Caco-2 (cell line): ENCODE measurements around the gene REEP6. TPM values are rescaled to one million over a fixed set of nuclear protein-coding genes. Genes with fewer than 3 reads are reported as not detected.
"Not testable (repeated sequence)": the region's sequence is repeated elsewhere in the genome, so short reads cannot be mapped to it uniquely, and the experiment has no call there.

ENCODE experiments used
- BruUV-seq: library from RNA; stranded (reverse); fragments of 400-500 nt; replicated peaks from 2 replicates; lab custom pipeline; 2021; lab: Mats Ljungman, UMichigan
- CTCF ChIA-PET: fragments of 300-600 bp; sonication (Branson Sonifier 250); formaldehyde crosslinking; loops from one replicate; lab custom pipeline; 2022; ENCODE audit warnings: antibody characterized with exemption; lab: Charles Lee
- POLR2A ChIA-PET: fragments of 300-600 bp; sonication (Branson Sonifier 250); formaldehyde crosslinking; loops from one replicate; lab custom pipeline; 2022; ENCODE audit warnings: antibody characterized with exemption; lab: Charles Lee
- DNase-seq, 2 experiments: peaks; one replicate each; pipeline versions ENCODE4 v3.0.0 to v3.0.0-alpha.2; 2020 to 2022
- H3K27me3 ChIP-seq: replicated peaks from 2 replicates; pipeline ENCODE4 v1.6.0; 2011; ENCODE audit warnings: low read length; ENCODE audit not compliant: control insufficient read depth, insufficient read depth
- H3K36me3 ChIP-seq: 2 replicates; pipeline ENCODE4 v1.5.1; 2011; ENCODE audit warnings: low read length; ENCODE audit not compliant: control insufficient read depth, insufficient read depth
- H3K4me1 ChIP-seq: fragments of 250-450 bp; sonication (Bioruptor Pico); 2 replicates; pipeline ENCODE4 v1.5.1; 2020; ENCODE audit warnings: mild to moderate bottlenecking
- H3K4me3 ChIP-seq: 2 replicates; pipeline ENCODE4 v1.5.1; 2011; ENCODE audit warnings: low read depth, mild to moderate bottlenecking, control low read depth, low read length
- H3K9me3 ChIP-seq: fragments of 250-450 bp; sonication (Bioruptor Pico); 2 replicates; pipeline ENCODE4 v1.5.1; 2020; ENCODE audit warnings: mild to moderate bottlenecking, moderate library complexity
- H3K27ac Mint-ChIP-seq: one replicate; pipeline ENCODE4 v1.8.0; 2022; ENCODE audit warnings: mixed read lengths; ENCODE audit not compliant: unreplicated experiment
- H3K27me3 Mint-ChIP-seq: one replicate; pipeline ENCODE4 v1.8.0; 2022; ENCODE audit warnings: mixed read lengths; ENCODE audit not compliant: insufficient read depth, unreplicated experiment
- H3K36me3 Mint-ChIP-seq: one replicate; pipeline ENCODE4 v1.8.0; 2022; ENCODE audit warnings: mild to moderate bottlenecking, mixed read lengths; ENCODE audit not compliant: insufficient read depth, unreplicated experiment
- H3K4me1 Mint-ChIP-seq: one replicate; pipeline ENCODE4 v1.8.0; 2022; ENCODE audit warnings: low read depth, mixed read lengths; ENCODE audit not compliant: unreplicated experiment
- H3K4me3 Mint-ChIP-seq: one replicate; pipeline ENCODE4 v1.8.0; 2022; ENCODE audit warnings: mild to moderate bottlenecking, moderate library complexity, mixed read lengths; ENCODE audit not compliant: unreplicated experiment
- H3K9me3 Mint-ChIP-seq: one replicate; pipeline ENCODE4 v1.8.0; 2022; ENCODE audit warnings: mixed read lengths; ENCODE audit not compliant: unreplicated experiment
- intact Hi-C: fragments of 100-400 bp; cut with micrococcal nuclease; formaldehyde crosslinking; loops from one replicate; pipeline ENCODE4 v1.10.0; 2022; ENCODE audit not compliant: unreplicated experiment
- total RNA-seq: library from RNA; stranded (reverse); gene quantifications from 2 replicates; pipeline ENCODE4 v1.2.3, GENCODE V29; 2022
- TF ChIP-seq, protein P1 (sequence below), 2 experiments: fragments of 200-600 bp in 1 of 2; IDR thresholded peaks; 1 replicate in 1 of 2; 2 replicates in 1 of 2; pipeline versions ENCODE4 v1.5.1 to v1.8.0; 2011 to 2022; ENCODE audit warnings: antibody characterized with exemption in 1 of 2, control low read depth in 1 of 2, inconsistent platforms in 1 of 2, low read depth in 1 of 2, low read length in 1 of 2, mild to moderate bottlenecking in 1 of 2, moderate library complexity in 1 of 2; ENCODE audit not compliant: insufficient read depth in 1 of 2, severe bottlenecking in 1 of 2, unreplicated experiment in 1 of 2

Gene REEP6
- total RNA-seq, 1 experiment from 2014 or later: 50.2 TPM

DNA sequence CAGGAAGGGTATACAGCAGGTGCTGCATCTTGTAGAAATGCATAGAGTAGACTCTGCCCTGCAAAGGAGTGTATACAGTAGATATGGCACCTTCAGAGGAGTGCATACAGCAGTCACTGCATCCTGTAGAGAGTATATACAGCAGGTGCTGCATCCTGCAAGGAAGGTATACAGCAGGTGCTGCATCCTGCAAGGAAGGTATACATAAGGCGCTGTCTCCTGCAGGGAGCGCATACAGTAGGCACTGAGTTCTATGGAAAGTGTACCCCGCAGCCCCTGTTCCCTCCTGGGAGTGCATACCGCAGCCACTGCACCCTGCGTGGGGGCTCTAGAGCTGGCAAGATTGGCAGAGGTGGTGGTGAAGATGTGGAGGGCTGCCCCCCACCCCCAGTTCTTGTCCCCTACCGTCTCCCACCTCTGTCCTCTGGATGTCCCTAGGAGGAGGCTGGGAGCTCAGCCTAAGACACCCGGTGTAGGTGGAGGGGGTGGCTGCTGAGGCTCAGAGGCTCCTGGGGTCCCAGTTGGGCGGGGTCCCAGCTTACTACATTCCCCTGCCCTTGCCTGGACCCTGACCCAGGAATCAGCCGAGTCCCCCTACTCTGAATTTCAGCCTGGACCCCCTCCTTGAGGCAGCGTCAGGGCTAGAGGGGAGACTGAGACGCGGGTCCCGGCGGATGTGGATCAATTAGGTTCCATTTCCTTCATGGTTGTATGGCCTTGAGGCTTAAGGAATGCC, 24.2 kb downstream of the REEP6 start:
- H3K36me3 Mint-ChIP-seq: peaks cover under 1% of the 10 kb centered on the region
- H3K4me3 Mint-ChIP-seq: no peak overlapping the region
- Histone ChIP-seq H3K4me1 (peaks cover 17% of the 10 kb centered on the region), H3K4me3 (no peak overlapping the region), H3K36me3 (peaks cover 1% of the 10 kb centered on the region; the same call in 1 of the 2 replicates), H3K9me3 (no peaks in the 10 kb centered on the region), H3K27me3 (no peaks in the 10 kb centered on the region)
- intact Hi-C loops: no loop called here
- TF ChIP-seq, protein P1, sequence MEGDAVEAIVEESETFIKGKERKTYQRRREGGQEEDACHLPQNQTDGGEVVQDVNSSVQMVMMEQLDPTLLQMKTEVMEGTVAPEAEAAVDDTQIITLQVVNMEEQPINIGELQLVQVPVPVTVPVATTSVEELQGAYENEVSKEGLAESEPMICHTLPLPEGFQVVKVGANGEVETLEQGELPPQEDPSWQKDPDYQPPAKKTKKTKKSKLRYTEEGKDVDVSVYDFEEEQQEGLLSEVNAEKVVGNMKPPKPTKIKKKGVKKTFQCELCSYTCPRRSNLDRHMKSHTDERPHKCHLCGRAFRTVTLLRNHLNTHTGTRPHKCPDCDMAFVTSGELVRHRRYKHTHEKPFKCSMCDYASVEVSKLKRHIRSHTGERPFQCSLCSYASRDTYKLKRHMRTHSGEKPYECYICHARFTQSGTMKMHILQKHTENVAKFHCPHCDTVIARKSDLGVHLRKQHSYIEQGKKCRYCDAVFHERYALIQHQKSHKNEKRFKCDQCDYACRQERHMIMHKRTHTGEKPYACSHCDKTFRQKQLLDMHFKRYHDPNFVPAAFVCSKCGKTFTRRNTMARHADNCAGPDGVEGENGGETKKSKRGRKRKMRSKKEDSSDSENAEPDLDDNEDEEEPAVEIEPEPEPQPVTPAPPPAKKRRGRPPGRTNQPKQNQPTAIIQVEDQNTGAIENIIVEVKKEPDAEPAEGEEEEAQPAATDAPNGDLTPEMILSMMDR (IDR thresholded peaks at IDR 0.05; ENCODE audit: insufficient read depth in 1 of 2, low read depth in 1 of 2, low read length in 1 of 2, severe bottlenecking in 1 of 2, unreplicated experiment in 1 of 2): no peak
- H3K27me3 Mint-ChIP-seq: no peaks in the 10 kb centered on the region
- DNase-seq: peak in 1 of 2 experiments; percentile 28
- H3K9me3 Mint-ChIP-seq: no peaks in the 10 kb centered on the region
- H3K27ac Mint-ChIP-seq: no peak overlapping the region
- peaks cover 6% of the 10 kb centered on the region for H3K4me1 Mint-ChIP-seq
- BruUV-seq: no TSS peak
- CTCF ChIA-PET: interaction anchor here (0.7 to 1.2 kb wide), 2 partner anchors 24 to 31 kb away, joined by 4 read pairs; partner anchors contain the start of gene REEP6
- POLR2A ChIA-PET: interaction anchor here (0.6 kb wide), 1 partner anchor 70 kb away, joined by 5 read pairs; no protein-coding TSS in a partner anchor

- Mint-ChIP-seq H3K27me3 (no peaks in the 10 kb centered on the region), H3K36me3 (no peaks in the 10 kb centered on the region), H3K27ac (no peak overlapping the region), H3K9me3 (no peaks in the 10 kb centered on the region), H3K4me3 (no peak overlapping the region), H3K4me1 (no peaks in the 10 kb centered on the region)
- peak in 1 of 2 experiments; percentile 40 for DNase-seq
- ChIA-PET CTCF (no interaction called here), POLR2A (no interaction called here)
- intact Hi-C loops: no loop called here
- TF ChIP-seq, protein P1 (IDR thresholded peaks at IDR 0.05; ENCODE audit: insufficient read depth in 1 of 2, low read depth in 1 of 2, low read length in 1 of 2, severe bottlenecking in 1 of 2, unreplicated experiment in 1 of 2): no peak
- H3K36me3 ChIP-seq: no peaks in the 10 kb centered on the region
- H3K27me3 ChIP-seq: no peaks in the 10 kb centered on the region
- peaks cover 10% of the 10 kb centered on the region; the same call in 1 of the 2 replicates for H3K4me1 ChIP-seq
- BruUV-seq: no TSS peak
- H3K4me3 ChIP-seq: no peak overlapping the region
- H3K9me3 ChIP-seq: no peaks in the 10 kb centered on the region
These were observed 25.4 kb downstream of the REEP6 start for GRCh38 chr19:1516395-1516753.

GRCh38 chr19:1518471-1518870, 27.5 kb downstream of the REEP6 start:
- no TSS peak for BruUV-seq
- CTCF ChIA-PET: no interaction called here
- no peaks in the 10 kb centered on the region for H3K27me3 Mint-ChIP-seq

GRCh38 chr19:1519802-1520201, 28.8 kb downstream of the REEP6 start:
- H3K9me3 Mint-ChIP-seq, DNase-seq, H3K4me3 ChIP-seq, H3K4me1 ChIP-seq, POLR2A ChIA-PET, BruUV-seq, H3K4me1 Mint-ChIP-seq, H3K36me3 ChIP-seq, H3K27ac Mint-ChIP-seq, H3K27me3 ChIP-seq, H3K4me3 Mint-ChIP-seq, H3K9me3 ChIP-seq, H3K27me3 Mint-ChIP-seq, intact Hi-C loops, H3K36me3 Mint-ChIP-seq: not testable (repeated sequence)
- CTCF ChIA-PET: interaction anchor here (0.6 kb wide), 1 partner anchor 333 kb away, joined by 3 read pairs; no protein-coding TSS in a partner anchor

More at GRCh38 chr19:1518471-1518870, 27.5 kb downstream of the REEP6 start:
- no peak for DNase-seq
- Histone ChIP-seq H3K27me3 (no peaks in the 10 kb centered on the region), H3K4me1 (no peaks in the 10 kb centered on the region), H3K4me3 (no peak overlapping the region), H3K9me3 (no peaks in the 10 kb centered on the region), H3K36me3 (no peaks in the 10 kb centered on the region)
- H3K36me3 Mint-ChIP-seq: no peaks in the 10 kb centered on the region
- no peaks in the 10 kb centered on the region for H3K4me1 Mint-ChIP-seq
- intact Hi-C loops: no loop called here
- POLR2A ChIA-PET: interaction anchor here (0.7 kb wide), 1 partner anchor 239 kb away, joined by 5 read pairs; no protein-coding TSS in a partner anchor
- no peak overlapping the region for H3K4me3 Mint-ChIP-seq
- TF ChIP-seq, protein P1 (IDR thresholded peaks at IDR 0.05; ENCODE audit: insufficient read depth in 1 of 2, low read depth in 1 of 2, low read length in 1 of 2, severe bottlenecking in 1 of 2, unreplicated experiment in 1 of 2): no peak
- no peak overlapping the region for H3K27ac Mint-ChIP-seq
- no peaks in the 10 kb centered on the region for H3K9me3 Mint-ChIP-seq
